ENCODE data around the gene TMEM131.
"Not testable (repeated sequence)": the region's sequence is repeated elsewhere in the genome, so short reads cannot be mapped to it uniquely, and the experiment has no call there.

Gene TMEM131

DNA sequence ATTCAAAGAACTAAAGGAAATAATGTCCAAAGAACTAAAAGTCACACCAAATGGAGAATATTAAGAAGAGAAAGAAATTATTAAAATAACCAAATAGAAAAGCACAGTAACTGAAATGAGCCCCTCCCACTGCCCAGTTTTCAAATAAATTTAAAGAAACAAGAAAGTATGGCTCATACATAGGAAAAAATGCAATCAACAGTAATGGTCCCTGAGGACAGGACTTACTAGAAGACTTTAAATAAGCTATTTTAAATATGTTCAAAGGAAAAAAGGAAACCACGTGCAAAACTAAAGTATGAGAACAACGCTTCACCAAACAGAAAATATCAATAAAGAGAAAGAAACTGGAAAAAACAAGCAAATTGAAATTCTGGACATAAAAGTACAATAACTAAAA lies 58.9 kb downstream of the TMEM131 start:
- H3K4me1 Mint-ChIP-seq, result peaks cover 65% of the 10 kb centered on the region

DNA sequence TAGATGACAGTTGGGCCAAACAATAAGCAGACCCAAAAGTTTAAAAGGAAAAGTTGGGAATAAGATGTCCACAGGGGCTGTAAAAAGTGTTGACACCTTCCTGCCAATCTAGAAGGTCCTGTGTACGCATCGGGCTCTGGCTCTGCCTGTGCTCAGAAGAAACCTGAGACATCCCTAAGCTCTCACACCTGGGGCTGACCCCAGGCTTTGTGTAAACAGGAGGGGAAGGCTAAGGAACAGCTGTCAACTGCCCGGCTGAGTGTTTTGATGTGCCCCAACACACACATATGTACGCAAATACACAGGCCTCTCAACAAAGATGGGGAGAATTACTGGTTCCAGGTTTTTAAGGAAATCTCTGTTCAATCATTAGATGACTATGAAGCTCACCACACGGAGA lies 59.5 kb downstream of the TMEM131 start:
- Mint-ChIP-seq H3K36me3 (peaks cover 6% of the 10 kb centered on the region), H3K4me3 (peak overlapping the region; percentile 17), H3K27ac (peak overlapping the region; percentile 87), H3K9me3 (no peaks in the 10 kb centered on the region), H3K27me3 (no peaks in the 10 kb centered on the region), H3K4me1 (peaks cover 68% of the 10 kb centered on the region)
- peak; percentile 38 for ATAC-seq (ENCODE audit: low read depth)
- no peak for DNase-seq (ENCODE audit: low spot score in 2 of 2)

More for the DNA sequence above, 58.9 kb downstream of the TMEM131 start:
- Mint-ChIP-seq H3K27me3 (no peaks in the 10 kb centered on the region), H3K27ac (peak overlapping the region; percentile 87), H3K9me3 (no peaks in the 10 kb centered on the region), H3K36me3 (peaks cover 11% of the 10 kb centered on the region), H3K4me3 (peak overlapping the region; percentile 43)
- DNase-seq (ENCODE audit: low spot score in 2 of 2) (no peak), ATAC-seq (ENCODE audit: low read depth) (no peak)

DNA sequence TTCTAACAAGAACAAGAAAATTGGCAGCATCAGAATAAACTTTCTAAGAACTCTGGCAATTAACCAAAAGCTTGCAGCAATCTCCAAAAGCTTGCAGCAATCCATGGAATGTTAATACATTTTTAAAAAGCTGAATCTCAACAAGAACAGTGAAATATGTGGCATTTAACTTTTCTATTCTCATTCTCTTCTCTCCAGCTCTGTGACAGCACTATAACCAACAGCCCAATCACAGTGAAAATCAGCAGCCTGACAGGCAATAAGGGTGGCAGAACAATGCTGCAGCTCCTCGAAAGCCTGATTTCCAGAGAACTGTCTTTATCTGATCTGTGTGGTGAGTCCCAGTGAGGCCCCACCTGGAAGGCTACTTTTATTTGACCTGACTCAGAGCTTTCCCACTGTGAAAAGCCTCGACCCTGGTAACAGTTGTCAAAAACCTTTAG lies 60.0 kb downstream of the TMEM131 start:
- Mint-ChIP-seq H3K4me3 (peak overlapping the region; percentile 17), H3K36me3 (peaks cover 6% of the 10 kb centered on the region), H3K4me1 (peaks cover 73% of the 10 kb centered on the region), H3K9me3 (no peaks in the 10 kb centered on the region), H3K27me3 (no peaks in the 10 kb centered on the region), H3K27ac (peak overlapping the region; percentile 87)
- no peak for ATAC-seq (ENCODE audit: low read depth)
- DNase-seq (ENCODE audit: low spot score in 2 of 2), result no peak

DNA sequence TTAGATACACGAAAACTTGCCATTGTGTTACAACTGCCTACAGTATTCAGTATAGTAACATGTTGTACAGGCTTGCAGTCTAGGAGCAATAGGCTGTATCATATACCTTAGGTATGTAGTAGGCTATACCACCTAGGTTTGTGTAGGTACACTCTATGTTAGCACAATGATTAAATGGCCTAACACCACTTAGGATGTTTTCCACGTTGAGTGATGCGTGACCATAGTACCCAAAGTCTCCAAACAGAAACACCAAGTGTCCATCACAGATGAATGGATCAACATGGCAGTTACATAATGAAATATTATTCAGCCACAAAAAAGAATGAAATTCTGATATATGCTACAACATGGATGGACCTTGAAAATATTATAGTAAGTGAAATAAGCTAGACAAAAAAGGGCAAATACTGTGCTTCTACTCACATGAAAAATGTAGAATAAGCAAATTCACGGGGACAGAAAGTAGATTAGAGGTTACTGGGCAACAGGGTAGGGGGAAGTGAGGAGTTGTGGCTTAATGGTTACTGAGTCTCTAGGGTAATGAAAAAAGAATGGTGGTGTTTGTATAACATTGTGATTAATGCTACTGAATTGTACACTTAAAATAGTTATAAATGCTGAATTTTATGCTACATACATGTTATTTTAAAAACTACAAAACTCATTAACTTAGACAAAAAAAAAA lies 62.6 kb downstream of the TMEM131 start:
- H3K4me3 Mint-ChIP-seq, result peak overlapping the region; percentile 24
- H3K27ac Mint-ChIP-seq, result peak overlapping the region; percentile 80
- peak; percentile 86 for ATAC-seq (ENCODE audit: low read depth)
- peaks cover 75% of the 10 kb centered on the region for H3K4me1 Mint-ChIP-seq
- H3K9me3 Mint-ChIP-seq, result no peaks in the 10 kb centered on the region
- no peak for DNase-seq (ENCODE audit: low spot score in 2 of 2)
- H3K27me3 Mint-ChIP-seq, result no peaks in the 10 kb centered on the region
- peaks cover under 1% of the 10 kb centered on the region for H3K36me3 Mint-ChIP-seq

DNA sequence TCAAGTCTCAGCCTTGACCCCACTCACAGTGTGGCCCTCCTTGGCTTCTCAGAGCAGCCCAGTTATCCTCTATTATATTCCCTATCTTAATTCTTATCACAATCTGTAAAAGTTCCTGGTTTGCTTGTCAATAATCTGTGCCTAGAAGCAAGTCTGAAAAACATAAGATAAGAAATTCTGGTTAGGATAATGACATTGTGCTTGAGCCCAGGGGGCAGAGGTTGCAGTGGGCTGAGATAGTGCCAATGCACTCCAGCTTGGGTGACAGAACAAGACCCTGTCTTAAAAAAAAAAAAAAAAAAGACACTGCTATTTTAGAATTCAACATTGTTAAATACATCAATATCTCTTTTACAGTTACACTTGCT lies 63.9 kb downstream of the TMEM131 start:
- H3K4me3 Mint-ChIP-seq, result peak overlapping the region; percentile 35
- peaks cover 66% of the 10 kb centered on the region for H3K4me1 Mint-ChIP-seq
- H3K27me3 Mint-ChIP-seq, result no peaks in the 10 kb centered on the region

DNA sequence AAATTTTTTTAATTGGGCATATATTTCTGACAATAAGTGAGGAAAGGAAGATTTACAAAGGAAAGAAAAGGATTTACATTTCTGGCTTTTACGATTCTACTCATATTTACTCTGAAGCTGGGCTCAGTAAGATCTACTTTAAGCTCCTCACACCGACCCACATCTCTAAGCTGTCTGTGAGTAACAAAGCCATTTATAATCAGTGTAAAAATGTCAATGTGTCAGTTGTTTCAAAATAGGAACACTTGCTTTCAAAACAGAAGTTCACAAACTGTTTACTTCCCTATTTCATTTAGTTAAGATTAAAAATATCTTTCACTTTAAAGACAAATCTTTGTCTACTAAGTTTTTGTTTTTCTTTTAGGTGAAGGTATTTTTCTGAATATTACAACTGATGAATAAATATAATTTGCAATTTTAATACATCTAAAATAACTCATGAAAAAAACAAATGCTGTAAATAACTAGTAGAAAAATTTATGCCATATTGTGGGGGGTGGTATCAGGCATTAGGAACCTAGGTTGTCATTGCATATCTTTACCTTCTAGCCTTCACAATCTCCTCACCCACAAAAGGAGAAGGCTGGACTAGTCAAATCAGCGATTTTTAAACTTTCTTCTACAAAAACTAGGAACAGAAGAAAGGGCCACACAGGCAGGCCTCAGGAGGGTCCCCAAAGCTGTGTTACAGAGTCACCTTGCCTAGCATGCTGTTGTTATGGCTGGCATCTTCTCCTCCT lies 64.5 kb downstream of the TMEM131 start:
- Mint-ChIP-seq H3K4me1 (peaks cover 64% of the 10 kb centered on the region), H3K36me3 (peaks cover 4% of the 10 kb centered on the region), H3K27me3 (no peaks in the 10 kb centered on the region), H3K4me3 (peak overlapping the region; percentile 55), H3K27ac (peak overlapping the region; percentile 80), H3K9me3 (no peaks in the 10 kb centered on the region)
- ATAC-seq (ENCODE audit: low read depth) (peak; percentile 53), DNase-seq (ENCODE audit: low spot score in 2 of 2) (no peak)

More for the DNA sequence above, 63.9 kb downstream of the TMEM131 start:
- Mint-ChIP-seq H3K27ac (peak overlapping the region; percentile 80), H3K36me3 (peaks cover 2% of the 10 kb centered on the region), H3K9me3 (no peaks in the 10 kb centered on the region)
- DNase-seq (ENCODE audit: low spot score in 2 of 2) (no peak), ATAC-seq (ENCODE audit: low read depth) (no peak)

DNA sequence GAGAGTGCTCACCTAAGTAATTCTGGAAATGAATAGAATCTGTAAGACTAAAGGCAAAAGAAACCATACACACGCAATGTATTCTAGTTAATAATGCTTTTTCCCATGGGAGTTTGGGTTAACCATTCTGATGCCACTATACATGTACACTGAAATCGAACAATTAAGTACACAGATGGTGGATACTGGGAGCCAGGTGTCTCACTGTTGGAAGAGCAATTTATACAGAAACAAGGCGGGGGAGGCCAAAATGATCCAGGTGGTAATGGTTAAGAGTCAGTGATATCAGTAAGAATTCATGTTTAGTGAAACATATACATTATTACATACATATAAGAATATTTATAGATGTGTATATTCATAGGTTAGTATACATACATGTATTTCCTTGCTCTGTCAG lies 67.2 kb downstream of the TMEM131 start:
- H3K27ac Mint-ChIP-seq, result peak overlapping the region; percentile 80
- peaks cover 4% of the 10 kb centered on the region for H3K36me3 Mint-ChIP-seq
- H3K9me3 Mint-ChIP-seq, result no peaks in the 10 kb centered on the region
- DNase-seq (ENCODE audit: low spot score in 2 of 2) (no peak), ATAC-seq (ENCODE audit: low read depth) (no peak)
- H3K27me3 Mint-ChIP-seq, result no peaks in the 10 kb centered on the region
- peaks cover 43% of the 10 kb centered on the region for H3K4me1 Mint-ChIP-seq
- H3K4me3 Mint-ChIP-seq, result no peak overlapping the region

DNA sequence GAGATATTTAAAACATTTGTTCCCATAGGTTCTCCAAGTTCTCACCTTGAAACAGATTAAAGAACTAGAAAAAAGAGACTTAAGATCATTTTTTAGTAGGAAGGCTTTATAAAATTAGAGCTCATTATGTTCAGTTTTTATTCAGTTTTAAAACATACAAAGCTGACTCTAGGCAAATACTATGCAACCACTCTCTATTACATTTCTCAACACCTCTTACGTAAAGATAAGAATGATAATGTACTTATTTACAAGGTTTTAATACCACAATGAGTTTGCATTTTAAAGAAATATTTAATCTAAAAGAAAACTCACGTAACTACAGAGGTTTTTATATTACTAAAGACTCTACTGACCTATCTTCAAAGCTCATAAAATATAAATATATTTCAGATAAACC lies 68.8 kb downstream of the TMEM131 start:
- H3K36me3 Mint-ChIP-seq, result peaks cover 6% of the 10 kb centered on the region
- no peak for DNase-seq (ENCODE audit: low spot score in 2 of 2)
- peaks cover 40% of the 10 kb centered on the region for H3K4me1 Mint-ChIP-seq
- H3K27ac Mint-ChIP-seq, result peak overlapping the region; percentile 42
- H3K27me3 Mint-ChIP-seq, result no peaks in the 10 kb centered on the region
- H3K9me3 Mint-ChIP-seq, result no peaks in the 10 kb centered on the region
- no peak for ATAC-seq (ENCODE audit: low read depth)
- no peak overlapping the region for H3K4me3 Mint-ChIP-seq

DNA sequence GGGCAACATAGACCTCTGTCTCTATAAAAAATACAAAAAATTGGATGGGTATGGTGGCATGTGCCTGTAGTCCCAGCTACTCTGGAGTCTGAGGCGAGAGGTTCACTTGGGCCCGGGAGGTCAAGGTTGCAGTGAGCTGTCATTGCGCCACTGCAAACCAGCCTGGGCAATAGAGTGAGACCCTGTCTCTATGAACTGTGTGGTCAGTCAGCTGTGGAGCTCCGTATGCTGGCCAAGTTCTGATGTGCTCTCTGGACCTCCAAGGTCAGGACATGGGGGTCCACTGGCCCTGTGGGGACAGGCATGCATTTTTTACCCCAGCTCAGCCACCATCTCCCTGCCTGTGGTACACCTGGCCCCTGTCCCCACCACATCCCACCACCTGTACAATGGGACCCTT lies 71.6 kb downstream of the TMEM131 start:
- Mint-ChIP-seq H3K36me3 (peaks cover 19% of the 10 kb centered on the region), H3K27ac (no peak overlapping the region), H3K4me1 (peaks cover 26% of the 10 kb centered on the region)

DNA sequence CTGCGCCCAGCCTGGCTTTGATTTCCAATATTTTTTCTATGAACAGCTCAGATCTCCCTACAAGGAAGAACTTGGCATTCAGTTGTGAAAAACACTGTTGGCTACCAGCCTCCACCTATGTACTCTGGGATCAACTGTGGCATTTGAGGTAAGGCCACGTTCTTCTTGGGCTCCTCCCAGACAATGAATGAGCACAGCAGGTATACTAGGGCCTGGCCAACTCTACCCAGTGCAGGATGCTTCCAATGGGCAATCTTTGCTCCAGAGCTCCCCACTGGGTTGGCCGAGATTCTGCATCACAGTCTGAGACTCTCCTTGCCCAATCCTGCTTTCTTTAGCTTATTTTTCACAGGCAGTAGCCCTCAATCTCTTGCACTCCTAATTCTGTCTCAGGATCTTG lies 75.9 kb downstream of the TMEM131 start:
- no peak overlapping the region for H3K27ac Mint-ChIP-seq
- H3K9me3 Mint-ChIP-seq, result no peaks in the 10 kb centered on the region
- ATAC-seq (ENCODE audit: low read depth) (no peak), DNase-seq (ENCODE audit: low spot score in 2 of 2) (no peak)
- H3K27me3 Mint-ChIP-seq, result no peaks in the 10 kb centered on the region
- peaks cover 26% of the 10 kb centered on the region for H3K4me1 Mint-ChIP-seq
- H3K36me3 Mint-ChIP-seq, result peaks cover 27% of the 10 kb centered on the region
- H3K4me3 Mint-ChIP-seq, result no peak overlapping the region

More for the DNA sequence above, 71.6 kb downstream of the TMEM131 start:
- H3K9me3 Mint-ChIP-seq, result no peaks in the 10 kb centered on the region
- DNase-seq (ENCODE audit: low spot score in 2 of 2) (no peak), ATAC-seq (ENCODE audit: low read depth) (no peak)
- no peaks in the 10 kb centered on the region for H3K27me3 Mint-ChIP-seq
- H3K4me3 Mint-ChIP-seq, result no peak overlapping the region

DNA sequence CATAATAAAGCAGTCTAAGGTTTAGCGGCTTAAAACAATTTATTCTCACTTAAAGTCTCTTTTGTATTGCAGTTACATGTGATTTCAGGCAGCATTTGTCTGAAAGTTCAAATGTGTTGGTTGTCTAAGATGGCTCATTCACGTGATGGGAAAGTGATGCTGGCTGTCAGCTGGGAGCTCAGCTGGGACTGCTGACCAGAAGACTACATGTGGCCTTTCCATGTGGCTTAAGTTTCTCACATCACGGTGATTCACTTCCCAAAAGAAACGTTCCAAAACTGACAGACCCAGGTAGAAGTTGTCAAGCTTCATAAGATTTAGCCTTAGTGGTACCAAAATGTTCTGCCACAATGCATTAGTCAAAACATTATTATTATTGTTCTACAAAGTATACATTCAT lies 76.9 kb downstream of the TMEM131 start:
- Mint-ChIP-seq H3K9me3 (no peaks in the 10 kb centered on the region), H3K4me1 (peaks cover 35% of the 10 kb centered on the region), H3K27me3 (no peaks in the 10 kb centered on the region), H3K27ac (no peak overlapping the region), H3K4me3 (no peak overlapping the region), H3K36me3 (peaks cover 27% of the 10 kb centered on the region)
- no peak for ATAC-seq (ENCODE audit: low read depth)
- DNase-seq (ENCODE audit: low spot score in 2 of 2), result no peak

DNA sequence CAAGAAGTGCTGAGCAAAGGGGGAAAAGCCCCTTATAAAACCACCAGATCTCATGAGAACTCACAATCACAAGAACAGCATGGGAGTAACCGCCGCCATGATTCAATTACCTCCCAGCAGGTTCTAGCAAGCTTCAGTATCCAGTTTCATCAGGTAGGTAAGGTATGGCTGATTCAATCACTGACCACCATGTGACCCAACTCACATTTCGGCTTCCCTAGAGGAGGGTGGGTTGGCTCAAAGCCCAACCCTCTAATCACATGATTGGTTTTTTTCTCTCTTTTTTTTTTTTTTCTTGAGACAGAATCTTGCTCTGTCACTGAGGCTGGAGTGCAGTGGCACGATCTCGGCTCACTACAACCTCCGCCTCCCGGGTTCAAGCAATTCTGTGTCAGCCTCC lies 78.1 kb downstream of the TMEM131 start:
- ATAC-seq (ENCODE audit: low read depth); H3K27ac Mint-ChIP-seq; H3K9me3 Mint-ChIP-seq; H3K4me3 Mint-ChIP-seq; H3K27me3 Mint-ChIP-seq; DNase-seq (ENCODE audit: low spot score in 2 of 2): not testable (repeated sequence)
- Mint-ChIP-seq H3K36me3 (peaks cover 25% of the 10 kb centered on the region), H3K4me1 (peaks cover 38% of the 10 kb centered on the region)

DNA sequence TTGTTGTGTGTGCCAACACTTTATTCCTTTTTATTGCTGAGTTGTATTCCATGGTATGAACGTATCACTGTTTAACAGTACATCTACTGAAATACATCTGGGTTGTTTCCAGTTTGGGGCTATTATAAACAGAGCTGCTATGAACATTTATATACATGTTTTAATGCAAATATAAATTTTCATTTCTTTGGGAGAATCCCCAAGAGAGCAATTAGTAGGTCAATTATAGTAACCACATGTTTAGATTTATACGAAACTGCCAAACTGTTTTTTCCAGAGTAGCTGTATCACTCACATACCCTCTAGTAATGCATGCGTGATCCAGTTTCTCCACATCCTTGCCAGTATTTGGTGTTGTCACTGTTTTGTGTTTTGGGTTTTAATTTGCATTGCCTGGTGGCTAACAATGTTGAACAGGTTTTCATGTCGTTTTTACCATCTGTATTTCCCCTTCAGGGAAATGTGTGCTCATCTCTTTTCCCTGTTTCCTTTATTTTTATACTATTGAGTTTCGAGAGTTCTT lies 81.0 kb downstream of the TMEM131 start:
- Mint-ChIP-seq H3K9me3 (no peaks in the 10 kb centered on the region), H3K36me3 (peaks cover 12% of the 10 kb centered on the region), H3K4me3 (no peak overlapping the region), H3K27ac (no peak overlapping the region), H3K4me1 (peaks cover 50% of the 10 kb centered on the region), H3K27me3 (no peaks in the 10 kb centered on the region)
- ATAC-seq (ENCODE audit: low read depth) (no peak), DNase-seq (ENCODE audit: low spot score in 2 of 2) (no peak)

DNA sequence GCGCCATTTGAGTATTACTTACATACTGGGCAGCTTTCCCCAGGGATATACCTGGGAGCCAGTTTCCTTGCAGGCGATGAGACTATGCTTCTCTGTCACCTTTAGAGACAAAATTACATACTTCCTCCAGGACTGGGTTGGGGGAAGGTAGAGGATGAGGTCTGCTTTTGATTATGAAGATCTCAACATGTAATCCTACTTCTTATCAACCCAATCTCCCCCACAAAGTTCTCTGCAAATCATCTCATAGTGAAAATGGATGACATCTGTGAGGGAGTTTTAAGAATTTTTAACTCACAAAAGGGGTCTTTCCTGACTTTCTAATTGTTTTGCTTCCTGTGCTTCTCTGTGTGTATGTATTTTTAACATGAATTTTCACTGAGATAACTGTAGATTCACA lies 81.9 kb downstream of the TMEM131 start:
- H3K4me1 Mint-ChIP-seq, result peaks cover 58% of the 10 kb centered on the region
- H3K4me3 Mint-ChIP-seq, result no peak overlapping the region
- no peaks in the 10 kb centered on the region for H3K27me3 Mint-ChIP-seq
- no peak overlapping the region for H3K27ac Mint-ChIP-seq
- no peak for ATAC-seq (ENCODE audit: low read depth)
- H3K9me3 Mint-ChIP-seq, result no peaks in the 10 kb centered on the region
- no peak for DNase-seq (ENCODE audit: low spot score in 2 of 2)
- H3K36me3 Mint-ChIP-seq, result peaks cover 16% of the 10 kb centered on the region
